Epithelial cell of proximal tubule (primary cell): Measurements from ENCODE around the gene UBE2F. TPM values are rescaled to one million over a fixed set of nuclear protein-coding genes. Genes with fewer than 3 reads are reported as not detected.
A peak's percentile ranks its signal among the peaks of the same experiment; 100 is the strongest.
"Not testable (repeated sequence)": the region's sequence is repeated elsewhere in the genome, so short reads cannot be mapped to it uniquely, and the experiment has no call there.

ENCODE experiments used
- DNase-seq: peaks from one replicate; pipeline ENCODE4 v3.0.0-alpha.2; 2011; ENCODE audit warnings: low read depth
- H3K4me3 ChIP-seq: 2 replicates; pipeline ENCODE4 v1.5.1; 2011; ENCODE audit warnings: low read depth, mild to moderate bottlenecking, low read length
- total RNA-seq: library from RNA; depleted of rRNA; stranded (reverse); fragments of >200 nt; gene quantifications from 2 replicates; pipeline ENCODE4 v1.2.3, GENCODE V29; 2015
- TF ChIP-seq, protein P1 (sequence below): conservative IDR thresholded peaks from 2 replicates; pipeline ENCODE4 v1.5.1; 2012; ENCODE audit warnings: low read depth, mild to moderate bottlenecking, low read length

Gene UBE2F
- total RNA-seq, 1 donor from 2014 or later, result 54.8 TPM

DNA sequence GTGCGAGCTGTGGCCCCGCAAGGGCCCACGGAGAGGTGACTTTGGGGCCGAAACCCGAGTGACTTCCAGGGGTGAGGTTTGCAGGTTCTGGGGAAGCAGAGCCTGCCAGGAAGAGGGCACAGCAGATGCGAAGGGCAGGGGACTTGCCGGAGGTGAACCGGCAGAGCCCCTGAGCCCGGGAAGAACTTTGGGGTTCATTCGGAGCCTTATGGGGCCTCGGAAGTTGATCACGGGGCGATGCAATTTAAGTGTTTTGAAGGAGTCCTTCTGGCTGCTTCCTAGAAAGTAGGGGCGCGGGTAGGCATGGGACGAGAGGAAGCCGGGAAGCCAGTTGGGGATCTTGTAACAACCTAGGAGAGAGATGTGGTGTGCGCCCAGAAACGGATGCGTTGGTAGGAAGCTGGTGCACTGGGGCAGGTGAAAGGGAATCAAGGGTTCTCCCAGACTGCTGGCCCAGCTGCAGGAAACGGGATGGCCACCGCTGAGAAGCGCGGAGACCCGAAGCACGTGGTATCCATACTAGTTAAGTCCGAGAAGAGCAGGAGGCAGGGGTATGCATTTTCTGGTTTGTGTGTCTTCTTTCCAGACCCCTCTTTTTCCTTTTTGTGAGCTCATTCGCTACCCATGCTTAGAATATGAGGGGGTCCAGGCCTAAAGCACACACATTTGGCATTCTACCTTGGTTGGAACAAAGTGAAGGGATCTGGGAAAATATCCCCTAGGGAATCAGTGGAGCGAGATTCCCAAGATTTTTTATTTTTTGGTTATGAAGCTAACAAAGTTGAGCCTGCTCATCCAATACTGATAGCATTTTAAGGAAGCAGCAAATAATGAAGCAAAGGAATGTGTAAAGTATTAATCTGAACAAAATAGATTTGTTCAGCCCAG, 94.7 kb downstream of the UBE2F start:
- TF ChIP-seq, protein P1, sequence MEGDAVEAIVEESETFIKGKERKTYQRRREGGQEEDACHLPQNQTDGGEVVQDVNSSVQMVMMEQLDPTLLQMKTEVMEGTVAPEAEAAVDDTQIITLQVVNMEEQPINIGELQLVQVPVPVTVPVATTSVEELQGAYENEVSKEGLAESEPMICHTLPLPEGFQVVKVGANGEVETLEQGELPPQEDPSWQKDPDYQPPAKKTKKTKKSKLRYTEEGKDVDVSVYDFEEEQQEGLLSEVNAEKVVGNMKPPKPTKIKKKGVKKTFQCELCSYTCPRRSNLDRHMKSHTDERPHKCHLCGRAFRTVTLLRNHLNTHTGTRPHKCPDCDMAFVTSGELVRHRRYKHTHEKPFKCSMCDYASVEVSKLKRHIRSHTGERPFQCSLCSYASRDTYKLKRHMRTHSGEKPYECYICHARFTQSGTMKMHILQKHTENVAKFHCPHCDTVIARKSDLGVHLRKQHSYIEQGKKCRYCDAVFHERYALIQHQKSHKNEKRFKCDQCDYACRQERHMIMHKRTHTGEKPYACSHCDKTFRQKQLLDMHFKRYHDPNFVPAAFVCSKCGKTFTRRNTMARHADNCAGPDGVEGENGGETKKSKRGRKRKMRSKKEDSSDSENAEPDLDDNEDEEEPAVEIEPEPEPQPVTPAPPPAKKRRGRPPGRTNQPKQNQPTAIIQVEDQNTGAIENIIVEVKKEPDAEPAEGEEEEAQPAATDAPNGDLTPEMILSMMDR, result no peak
- no peak for DNase-seq
- peak overlapping the region; percentile 75 for H3K4me3 ChIP-seq

DNA sequence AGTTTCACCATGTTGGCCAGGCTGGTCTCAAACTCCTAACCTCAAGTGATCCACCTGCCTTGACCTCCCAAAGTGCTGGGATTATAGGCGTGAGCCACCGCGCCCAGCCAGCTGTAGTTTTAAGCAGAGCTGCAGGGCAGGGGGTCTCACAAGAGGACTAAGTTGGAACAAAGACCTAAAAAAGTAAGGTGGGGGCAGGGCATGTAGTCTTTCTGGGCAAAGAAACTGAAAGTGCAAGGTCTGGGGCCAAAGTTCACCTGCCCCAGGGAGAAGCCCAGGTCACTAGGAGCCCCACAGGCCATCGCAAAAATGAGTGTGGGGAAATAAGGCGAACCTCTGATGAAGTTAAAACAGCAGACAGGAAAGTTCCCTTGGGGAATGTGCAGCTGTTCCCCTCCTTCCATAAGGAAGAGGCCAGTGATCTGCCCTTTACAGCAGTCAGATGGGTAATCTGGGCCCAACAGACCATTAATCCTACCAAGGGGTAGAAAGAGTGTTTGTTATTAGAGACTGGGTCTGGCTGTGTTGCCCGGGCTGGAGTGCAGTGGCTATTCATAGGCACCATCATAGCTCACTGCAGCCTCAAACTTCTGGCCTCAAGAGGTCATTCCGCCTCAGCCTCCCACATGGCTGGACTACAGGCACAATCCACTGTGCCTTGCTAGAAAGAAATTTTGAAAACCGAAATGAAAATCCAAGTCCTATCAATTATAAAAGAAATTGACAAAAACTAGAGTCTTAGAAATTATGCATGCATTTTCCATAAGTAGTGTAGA, 96.8 kb downstream of the UBE2F start:
- DNase-seq, result no peak
- TF ChIP-seq, protein P1, result no peak

DNA sequence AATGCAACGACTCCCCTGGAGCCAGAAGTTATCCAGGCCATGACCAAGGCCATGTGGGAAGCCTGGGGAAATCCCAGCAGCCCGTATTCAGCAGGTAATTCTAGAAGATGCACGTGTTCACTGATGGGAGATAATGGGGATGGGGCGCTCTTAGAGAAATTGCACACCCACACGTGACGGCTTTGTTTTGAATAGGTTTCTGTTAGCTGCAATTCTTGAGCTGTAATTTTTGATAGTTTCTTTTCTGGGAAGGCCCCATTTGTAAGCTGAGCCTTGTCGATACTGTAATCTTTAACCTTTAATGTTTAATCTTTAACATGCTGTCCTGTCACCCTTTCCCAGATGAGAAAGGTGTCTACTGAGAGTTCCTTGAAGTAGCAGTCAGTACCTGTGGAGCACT, 97.6 kb downstream of the UBE2F start:
- TF ChIP-seq, protein P1, result no peak
- DNase-seq, result peak; percentile 29
- H3K4me3 ChIP-seq, result peak overlapping the region; percentile 25

More for the DNA sequence above, 96.8 kb downstream of the UBE2F start:
- no peak overlapping the region for H3K4me3 ChIP-seq

DNA sequence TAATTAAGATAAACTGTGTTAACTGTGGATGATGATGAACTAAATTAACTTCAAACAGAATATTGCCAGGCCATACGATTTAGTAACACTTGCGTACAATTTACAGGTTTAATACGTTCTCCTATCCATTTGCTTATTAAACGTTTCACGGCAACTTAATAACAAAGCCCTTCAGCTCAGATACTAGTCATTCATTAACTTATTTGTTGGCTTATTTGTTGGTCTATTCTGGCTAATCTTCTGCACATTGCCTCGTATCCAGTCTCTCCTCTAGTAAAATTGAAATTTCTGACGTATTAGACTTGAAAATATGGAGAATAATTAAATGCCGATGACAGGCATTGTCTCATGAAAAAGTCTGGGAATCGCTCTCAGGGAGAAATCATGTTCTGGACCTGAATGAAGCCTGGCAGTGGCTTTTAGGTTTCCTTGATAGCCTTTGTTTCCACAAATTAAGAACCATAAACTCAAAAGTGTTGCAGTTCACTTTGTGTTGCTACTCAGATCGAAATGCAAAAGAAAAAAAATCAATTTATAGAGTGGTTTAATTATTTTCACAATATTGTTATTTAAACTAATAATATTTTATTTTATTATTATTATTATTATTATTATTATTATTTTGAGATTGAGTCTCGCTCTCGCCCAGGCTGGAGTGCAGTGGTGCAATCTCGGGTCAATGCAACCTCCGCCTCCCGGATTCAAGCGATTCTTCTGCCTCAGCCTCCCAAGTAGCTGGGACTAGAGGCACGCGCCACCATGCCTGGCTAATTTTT, 98.4 kb downstream of the UBE2F start:
- H3K4me3 ChIP-seq, result peak overlapping the region; percentile 25
- TF ChIP-seq, protein P1, result no peak
- no peak for DNase-seq

DNA sequence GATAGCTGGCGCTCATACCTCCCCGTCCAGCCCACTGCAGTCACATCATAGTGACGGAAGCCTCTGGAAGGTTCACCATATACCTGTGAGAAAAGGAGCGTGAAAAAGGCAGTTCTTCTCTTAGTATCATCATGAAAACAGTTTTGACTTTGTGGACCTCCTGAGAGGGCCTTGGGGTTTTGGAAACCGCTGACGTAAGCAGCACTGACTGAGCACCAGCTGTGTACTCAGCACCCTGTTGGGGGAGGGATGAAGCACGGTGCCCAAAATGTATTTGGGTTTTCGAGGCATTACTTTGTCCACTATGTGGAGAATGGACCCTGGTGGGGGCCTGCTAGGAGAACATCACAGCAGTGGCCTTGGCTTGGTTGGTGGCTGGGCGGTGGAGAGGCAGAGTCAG, 99.4 kb downstream of the UBE2F start:
- no peak for DNase-seq
- H3K4me3 ChIP-seq, result no peak overlapping the region
- TF ChIP-seq, protein P1, result no peak

DNA sequence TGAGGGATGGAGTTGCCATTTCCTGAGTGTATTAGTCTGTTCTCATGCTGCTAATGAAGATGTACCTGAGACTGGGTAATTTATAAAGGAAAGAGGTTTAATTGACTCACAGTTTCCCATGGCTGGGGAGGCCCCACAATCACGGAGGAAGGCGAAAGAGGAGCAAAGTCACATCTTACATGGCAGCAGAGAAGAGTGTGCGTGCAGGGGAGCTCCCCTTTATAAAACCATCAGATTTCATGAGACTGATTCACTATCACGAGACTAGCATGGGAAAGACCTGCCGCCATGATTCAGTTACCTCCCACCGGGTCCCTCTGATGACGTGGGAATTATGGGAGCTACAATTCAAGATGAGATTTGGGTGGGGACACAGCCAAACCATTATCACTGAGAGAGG, 99.9 kb downstream of the UBE2F start:
- H3K4me3 ChIP-seq, DNase-seq: not testable (repeated sequence)

DNA sequence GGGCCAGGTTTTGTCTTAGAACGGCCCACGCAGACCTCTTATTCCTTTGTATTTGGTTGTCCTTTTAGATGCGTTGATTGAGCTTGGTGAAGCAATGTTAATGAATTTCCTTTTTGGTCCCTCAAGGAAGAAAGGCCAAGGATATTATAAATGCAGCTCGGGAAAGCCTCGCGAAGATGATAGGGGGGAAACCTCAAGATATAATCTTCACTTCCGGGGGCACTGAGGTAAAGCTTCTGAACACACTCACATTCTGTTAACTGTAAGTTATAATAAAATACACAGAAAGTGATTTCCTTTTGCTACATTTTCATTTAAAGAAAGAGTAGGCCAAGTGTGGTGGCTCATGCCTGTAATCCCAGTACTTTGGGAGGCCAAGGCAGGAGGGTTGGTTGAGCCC, 101.1 kb downstream of the UBE2F start:
- TF ChIP-seq, protein P1, result no peak
- no peak for DNase-seq
- H3K4me3 ChIP-seq, result no peak overlapping the region
